HepG2 (cell line): ENCODE measurements around the gene EIF4EBP3. TPM values are rescaled to one million over a fixed set of nuclear protein-coding genes. Genes with fewer than 3 reads are reported as not detected.

ENCODE experiments used
- CBX1 ChIP-seq: IDR thresholded peaks from one replicate; pipeline ENCODE4 v1.6.1; 2016; ENCODE audit warnings: antibody characterized with exemption, low read depth
- FOXA3 ChIP-seq: IDR thresholded peaks from 2 replicates; pipeline ENCODE4 v1.6.1; 2016; ENCODE audit warnings: missing genetic modification reagents, missing compliant biosample characterization
- FOXJ3 ChIP-seq: sonication (generic); formaldehyde crosslinking; IDR thresholded peaks from 2 replicates; pipeline ENCODE4 v1.4.0; 2020; ENCODE audit warnings: missing genetic modification reagents, mild to moderate bottlenecking, borderline replicate concordance
- GABPA ChIP-seq, 2 experiments: IDR thresholded peaks; 2 replicates each; pipeline ENCODE4 v1.6.1; 2011 to 2016; ENCODE audit warnings: low read depth in 2 of 2, low read length in 1 of 2, missing biosample characterization in 1 of 2, missing genetic modification characterization in 1 of 2
- GABPB1 ChIP-seq: IDR thresholded peaks from 2 replicates; pipeline ENCODE4 v1.6.1; 2016; ENCODE audit warnings: mild to moderate bottlenecking, missing genetic modification reagents, moderate library complexity, missing compliant biosample characterization
- HDAC1 ChIP-seq: sonication (generic); formaldehyde crosslinking; IDR thresholded peaks from 2 replicates; pipeline ENCODE4 v1.5.1; 2020; ENCODE audit warnings: mild to moderate bottlenecking, missing genetic modification reagents
- IKZF5 ChIP-seq: IDR thresholded peaks from 2 replicates; pipeline ENCODE4 v1.6.1; 2018; ENCODE audit warnings: missing genetic modification reagents, mild to moderate bottlenecking, missing compliant biosample characterization
- KLF11 ChIP-seq: IDR thresholded peaks from 2 replicates; pipeline ENCODE4 v1.6.1; 2016; ENCODE audit warnings: missing compliant biosample characterization
- MED1 ChIP-seq: sonication (generic); formaldehyde crosslinking; IDR thresholded peaks from 2 replicates; pipeline ENCODE4 v1.4.0; 2020; ENCODE audit warnings: missing genetic modification reagents
- MNT ChIP-seq: fragments of 450-650 bp; IDR thresholded peaks from 2 replicates; pipeline ENCODE4 v1.6.1; 2016
- MXD4 ChIP-seq: IDR thresholded peaks from 2 replicates; pipeline ENCODE4 v1.6.1; 2016; ENCODE audit warnings: mild to moderate bottlenecking, missing biosample characterization, missing genetic modification reagents
- MZF1 ChIP-seq: sonication (generic); formaldehyde crosslinking; IDR thresholded peaks from 2 replicates; pipeline ENCODE4 v1.8.1; 2023; ENCODE audit warnings: mild to moderate bottlenecking, missing genetic modification reagents, borderline replicate concordance
- NFKB2 ChIP-seq: sonication (generic); formaldehyde crosslinking; IDR thresholded peaks from 2 replicates; pipeline ENCODE4 v1.4.0; 2020; ENCODE audit warnings: missing genetic modification reagents, borderline replicate concordance
- PRMT3 ChIP-seq: sonication (generic); formaldehyde crosslinking; IDR thresholded peaks from 2 replicates; pipeline ENCODE4 v1.8.1; 2022; ENCODE audit warnings: low read depth, mild to moderate bottlenecking, moderate library complexity, missing genetic modification reagents, borderline replicate concordance
- SNAPC4 ChIP-seq: sonication (generic); formaldehyde crosslinking; IDR thresholded peaks from 2 replicates; pipeline ENCODE4 v1.4.0; 2020; ENCODE audit warnings: mild to moderate bottlenecking, missing genetic modification reagents
- SP1 ChIP-seq, 2 experiments: fragments of 450-650 bp in 1 of 2; sonication (generic) in 1 of 2; formaldehyde crosslinking in 1 of 2; IDR thresholded peaks; 2 replicates each; pipeline versions ENCODE4 v1.4.0 to v1.6.1; 2016 to 2020; ENCODE audit warnings: missing genetic modification reagents in 1 of 2
- TCF7 ChIP-seq: sonication (generic); IDR thresholded peaks from 2 replicates; pipeline ENCODE4 v1.6.1; 2016; ENCODE audit warnings: antibody characterized with exemption, low read depth
- TEAD3 ChIP-seq: optimal IDR thresholded peaks from 2 replicates; pipeline ENCODE3; 2016; ENCODE audit warnings: borderline replicate concordance
- TOPORS ChIP-seq: sonication (generic); formaldehyde crosslinking; IDR thresholded peaks from 2 replicates; pipeline ENCODE4 v1.8.0; 2023; ENCODE audit warnings: mild to moderate bottlenecking, missing genetic modification reagents
- ZMYM2 ChIP-seq: sonication (generic); formaldehyde crosslinking; IDR thresholded peaks from 2 replicates; pipeline ENCODE4 v1.8.0; 2022; ENCODE audit warnings: mild to moderate bottlenecking, missing genetic modification reagents
- ZNF468 ChIP-seq: sonication (generic); formaldehyde crosslinking; IDR thresholded peaks from 2 replicates; pipeline ENCODE4 v1.8.0; 2022; ENCODE audit warnings: mild to moderate bottlenecking, moderate library complexity, missing genetic modification reagents
- polyA plus RNA-seq, 8 experiments: library from polyadenylated mRNA; depleted of rRNA in 3 of 8; stranded (reverse) in 7 of 8; unstranded in 1 of 8; fragments of >200 nt; fragmentation: Illumina TruSeq in 4 of 8; extraction: Trizol in 4 of 8; gene quantifications; 2 replicates each; pipeline versions ENCODE4 v1.2.1 to v1.2.3, GENCODE V29; 2011 to 2016; ENCODE audit warnings: low read depth in 4 of 8, missing spikeins in 1 of 8, mixed read lengths in 1 of 8; ENCODE audit not compliant: insufficient read depth in 1 of 8
- total RNA-seq, 5 experiments: library from RNA; depleted of rRNA; stranded (reverse); fragments of >200 nt; fragmentation: Illumina TruSeq; extraction: Trizol; gene quantifications; 2 replicates each; pipeline ENCODE4 v1.2.3, GENCODE V29; 2016; ENCODE audit warnings: low read depth in 1 of 5

The EIF4EBP3 gene
- total and polyA plus RNA-seq, 2 of the 13 experiments (the other 11 are each of a cell fraction or from before 2014, with no cell fraction given) = 0.61 to 1.7 TPM

GRCh38 chr5:140547508-140548299 lies at the start of gene EIF4EBP3 (continued):
- TF ChIP-seq MXD4 (CRISPR knock-in tag) = peak; percentile 95
- TF ChIP-seq CBX1 = peak; percentile 95
- 0 out of 2 replicates have a peak, but pooled peaks have one; percentile 40 for TF ChIP-seq MZF1 (CRISPR knock-in tag)
- peak; percentile 85; the same call in 1 of the 2 replicates for TF ChIP-seq KLF11
- TF ChIP-seq MNT = peak; percentile 99
- TF ChIP-seq FOXA3 (CRISPR knock-in tag) = peak; percentile 69
- TF ChIP-seq ZNF468 (CRISPR knock-in tag) = no peak
- peak; percentile 52; the same call in 1 of the 2 replicates for TF ChIP-seq IKZF5
- peak; percentile 66 for TF ChIP-seq HDAC1 (CRISPR knock-in tag)
- TF ChIP-seq PRMT3 (CRISPR knock-in tag) = no peak; the same call in 1 of the 2 replicates
- no peak for TF ChIP-seq ZMYM2 (CRISPR knock-in tag)
- peak; percentile 74 for TF ChIP-seq GABPB1 (CRISPR knock-in tag)
- TF ChIP-seq NFKB2 (CRISPR knock-in tag) = peak; percentile 52; the same call in 1 of the 2 replicates
- peak; percentile 93 for TF ChIP-seq TOPORS (CRISPR knock-in tag)
- no peak for TF ChIP-seq SNAPC4 (CRISPR knock-in tag)
- TF ChIP-seq TEAD3 (CRISPR knock-in tag) = no peak
- TF ChIP-seq MED1 (CRISPR knock-in tag) = peak; percentile 85
- no peak for TF ChIP-seq TCF7
- peak; percentile 60 for TF ChIP-seq FOXJ3 (CRISPR knock-in tag)
- no peak for TF ChIP-seq SP1 (IDR thresholded peaks at IDR 0.05)
- peak; percentile 68 for TF ChIP-seq SP1 (CRISPR knock-in tag; IDR thresholded peaks at IDR 0.05)
- no peak for TF ChIP-seq GABPA (IDR thresholded peaks at IDR 0.05; ENCODE audit: low read depth, low read length)
- TF ChIP-seq GABPA (CRISPR knock-in tag; IDR thresholded peaks at IDR 0.05; ENCODE audit: low read depth) = peak; percentile 74
